ENCODE results near the gene SF1. TPM values are rescaled to one million over a fixed set of nuclear protein-coding genes. Genes with fewer than 3 reads are reported as not detected.
A peak's percentile ranks its signal among the peaks of the same experiment; 100 is the strongest.

SF1 gene
- total RNA-seq, 1 donor from 2014 or later, result 154 TPM

- peak; percentile 25 for DNase-seq
Measured at GRCh38 chr11:64745521-64746328, 32.6 kb downstream of the SF1 start.

DNA sequence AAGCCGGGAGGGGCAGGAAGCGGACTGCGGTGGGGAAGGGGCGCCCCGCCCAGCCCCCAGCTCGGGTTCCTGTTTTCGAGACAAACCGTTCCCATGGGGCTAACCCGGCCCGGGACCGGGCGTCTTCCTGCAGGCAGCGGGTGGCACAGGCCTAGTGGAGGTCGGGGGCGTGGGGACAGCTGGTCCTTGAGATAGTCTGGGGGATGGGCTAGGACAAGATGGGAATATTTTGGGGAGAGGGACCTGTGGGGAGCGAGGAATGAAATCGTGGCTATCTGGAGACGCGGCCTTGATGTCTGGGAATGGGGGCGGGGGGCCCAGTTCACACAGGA is 33.2 kb downstream of the SF1 start:
- no peak for DNase-seq

DNA sequence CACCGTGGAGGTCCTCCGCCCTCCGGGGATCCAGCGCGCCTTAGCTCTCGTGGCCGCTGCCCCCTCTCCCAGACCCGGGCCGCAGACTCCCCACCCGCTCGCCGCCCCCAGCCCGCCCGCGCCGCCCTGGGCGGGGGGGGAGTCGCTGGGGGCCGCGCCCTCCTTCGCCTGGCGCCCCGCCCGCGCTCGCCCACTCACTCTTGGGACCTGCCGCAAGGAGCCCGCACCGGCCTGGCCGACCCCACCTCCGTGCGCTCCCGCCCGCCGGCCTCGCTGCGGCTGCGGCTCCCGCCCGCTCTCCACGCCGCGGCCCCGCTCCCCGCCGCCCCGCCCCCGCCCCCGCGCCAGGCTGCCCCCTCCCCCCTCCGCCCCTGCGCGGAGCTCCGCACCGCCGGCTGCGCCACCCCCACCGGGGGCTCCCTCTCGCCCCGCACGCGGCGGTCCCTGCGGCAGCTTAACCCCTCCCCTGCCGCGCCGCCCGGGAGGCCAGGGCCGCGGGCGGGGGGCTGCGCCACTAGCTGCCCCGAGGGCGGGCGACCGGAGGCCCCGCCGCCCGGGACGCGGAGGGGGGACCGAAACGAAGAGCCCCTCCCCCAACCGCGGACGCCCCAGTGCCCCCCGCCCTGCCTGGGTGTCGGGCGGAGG is 33.7 kb downstream of the SF1 start:
- no peak for DNase-seq

DNA sequence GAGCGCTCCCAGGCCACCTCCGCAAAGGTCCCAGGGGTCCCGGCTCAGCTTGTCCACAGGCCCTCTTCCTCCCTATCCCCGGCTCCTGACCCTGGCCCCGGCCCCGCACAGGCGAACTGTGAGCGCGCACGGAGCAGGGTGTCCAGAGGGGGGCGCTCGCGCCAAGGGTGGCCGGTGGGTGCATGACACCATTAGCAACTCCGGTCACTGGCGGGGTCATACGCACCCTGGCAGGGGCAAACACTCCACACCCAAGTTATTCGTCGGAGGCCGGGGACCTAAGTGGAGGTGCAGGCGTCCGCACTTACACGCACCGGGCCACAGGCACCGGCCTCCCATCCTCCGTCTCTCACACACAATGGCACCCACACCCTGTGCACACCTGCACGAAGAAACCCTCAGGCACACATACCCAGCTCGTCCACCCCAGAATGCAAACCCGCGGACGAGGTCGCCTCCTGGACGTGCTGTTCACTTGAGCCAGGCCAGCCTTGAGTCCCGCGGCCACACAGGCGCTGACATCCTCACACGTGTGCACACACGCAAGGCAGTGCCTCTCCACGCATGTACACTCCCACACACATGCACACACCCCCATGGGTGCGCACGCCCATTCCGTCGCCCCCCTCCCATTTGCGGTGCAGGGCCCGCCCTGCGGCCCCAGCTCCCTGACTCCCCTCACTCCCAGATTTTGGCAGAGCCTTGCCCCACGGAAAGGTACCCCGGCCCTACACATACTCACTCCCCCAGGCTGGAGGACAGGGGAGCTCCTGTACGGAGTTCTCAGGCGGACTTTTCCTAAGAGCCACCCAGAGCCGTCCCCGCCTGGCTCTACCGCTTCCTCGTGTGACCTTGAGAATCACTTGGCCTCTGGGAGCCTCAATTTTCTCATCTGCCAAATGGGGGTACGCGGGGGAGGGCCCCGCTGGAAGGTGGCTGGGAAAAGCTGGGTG is 34.5 kb downstream of the SF1 start, which contains the start of gene RASGRP2:
Gene RASGRP2 (minus strand): TSS at position 552 of the 953 bp plus-strand sequence. CDS start 1,276 bp downstream, outside the sequence.
- no peak for DNase-seq

- no peak for DNase-seq
Measured at GRCh38 chr11:64742889-64743590, 35.3 kb downstream of the SF1 start.

DNA sequence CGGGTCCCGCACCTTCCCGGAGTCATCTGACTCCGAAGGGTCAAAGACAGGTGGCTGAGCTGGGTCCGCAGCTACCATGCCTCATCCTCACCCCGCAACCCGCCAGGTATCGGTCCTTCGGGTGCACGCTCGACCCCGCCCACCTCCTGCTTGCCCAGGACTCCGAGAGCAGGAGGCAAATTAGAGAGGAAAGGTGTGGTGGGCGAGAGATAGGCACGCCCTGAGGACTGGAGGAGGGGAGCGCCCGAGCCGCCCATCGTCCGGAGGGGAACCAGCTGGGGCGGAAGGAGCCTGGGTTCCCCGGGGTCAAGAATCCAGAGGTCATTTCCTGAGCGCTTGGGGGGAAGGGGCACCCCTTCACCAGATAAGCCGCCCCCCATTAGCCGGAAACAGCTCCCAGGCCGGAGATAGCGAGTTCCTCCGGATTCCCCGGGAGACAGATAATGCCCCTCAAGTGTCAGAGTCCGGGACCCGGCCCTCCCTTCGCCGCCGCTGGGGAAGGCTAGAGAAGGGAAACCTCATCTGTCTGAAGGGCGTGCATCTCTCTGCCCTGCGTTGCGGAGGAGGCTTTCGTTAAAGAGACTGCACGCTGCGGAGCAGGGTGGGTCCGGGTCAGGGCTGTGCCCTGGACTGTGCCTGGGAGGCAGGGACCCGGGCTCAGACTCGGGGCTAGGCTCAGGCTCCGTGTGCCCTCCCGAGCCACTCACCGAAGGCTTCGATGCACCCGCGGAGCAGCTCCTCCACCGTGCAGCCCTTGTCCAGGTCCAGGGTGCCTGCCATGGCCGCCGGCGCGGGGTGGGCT is 36.1 kb downstream of the SF1 start:
- no peak for DNase-seq

DNA sequence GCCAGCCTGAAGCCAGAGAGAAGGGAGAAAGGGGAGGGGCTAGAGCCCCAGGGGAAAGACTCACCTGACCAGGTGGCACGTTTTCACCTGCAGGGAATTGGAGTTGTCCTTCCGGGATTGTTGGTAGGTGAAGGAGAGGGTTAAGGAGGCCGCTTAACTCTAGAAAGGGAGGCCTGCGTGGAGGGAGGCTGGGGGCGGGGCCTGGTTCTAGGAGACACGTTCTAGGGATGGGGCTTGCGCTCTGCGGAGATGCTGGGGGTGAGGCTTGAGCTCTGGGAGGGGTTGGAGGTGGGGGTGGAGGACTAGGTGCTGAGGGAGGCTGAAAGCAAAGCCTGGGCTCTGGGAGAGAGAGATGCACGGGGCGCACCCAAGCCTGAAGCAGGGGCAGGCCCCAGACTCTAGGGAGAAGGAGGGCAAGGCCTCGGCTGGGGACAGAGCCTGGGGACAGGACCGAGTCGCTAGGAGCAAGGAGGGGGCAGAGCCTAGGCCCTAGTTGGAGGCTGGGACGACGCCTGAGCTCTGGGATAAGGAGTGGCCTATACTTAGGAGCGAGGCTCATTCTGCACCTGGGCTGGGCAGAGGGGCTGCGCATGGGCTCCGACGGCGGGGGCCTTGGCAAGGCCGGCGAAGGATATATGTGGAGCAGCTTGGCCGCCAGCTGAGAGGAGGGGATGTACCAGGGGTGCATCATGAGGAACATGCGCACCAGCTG is 36.8 kb downstream of the SF1 start:
- DNase-seq, result no peak

GRCh38 chr11:64739871-64740270 is 38.5 kb downstream of the SF1 start:
- DNase-seq, result no peak

GRCh38 chr11:64736654-64737053 is 41.7 kb downstream of the SF1 start:
- DNase-seq, result no peak

GRCh38 chr11:64735725-64736259 is 42.5 kb downstream of the SF1 start:
- DNase-seq, result no peak

DNA sequence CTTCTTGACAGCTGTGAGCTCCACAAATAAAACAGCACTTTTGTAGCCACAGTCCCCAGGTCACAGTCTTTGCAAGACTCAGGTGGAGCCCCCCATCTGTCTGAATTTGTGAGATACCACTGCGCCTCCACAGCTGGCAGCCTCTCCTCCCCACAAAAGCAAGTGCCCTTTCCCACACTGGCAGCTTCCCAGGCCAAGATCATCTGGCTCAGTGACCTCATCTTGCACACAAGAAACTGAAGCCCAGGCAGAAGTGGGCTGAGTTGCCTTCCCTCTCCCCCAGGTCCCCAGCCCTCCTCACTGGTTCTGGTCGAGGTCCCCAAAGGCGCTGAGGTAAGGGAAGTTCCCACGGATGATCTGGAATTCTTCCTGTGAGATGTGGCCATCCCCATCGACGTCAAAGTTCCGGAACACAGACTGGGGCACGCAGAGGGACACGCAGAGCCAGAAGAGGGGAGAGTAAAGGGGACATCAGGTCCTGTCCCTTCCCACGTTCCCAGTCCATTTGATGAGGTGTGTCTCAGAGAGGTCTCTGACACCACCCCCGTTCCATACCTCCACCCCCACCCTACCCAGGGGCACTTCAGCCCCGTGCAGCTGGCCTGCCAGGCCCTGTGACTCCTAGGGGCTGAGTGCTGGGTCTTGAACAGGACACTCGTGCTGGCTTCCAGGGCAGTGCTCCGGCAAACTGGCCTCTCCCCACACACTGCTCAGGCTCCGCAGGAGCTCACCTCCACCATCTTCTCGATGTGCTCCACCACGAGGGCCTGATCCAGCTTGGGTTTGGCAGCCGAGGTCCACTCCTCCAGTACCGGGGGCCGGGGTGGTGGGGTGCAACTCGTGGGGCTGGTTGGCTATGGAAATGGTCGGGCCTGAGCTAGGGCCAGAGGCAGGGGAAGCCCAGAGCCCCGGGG is 43.3 kb downstream of the SF1 start:
- no peak for DNase-seq

- no peak for DNase-seq
Measured at GRCh38 chr11:64731601-64732000, 46.7 kb downstream of the SF1 start.

DNA sequence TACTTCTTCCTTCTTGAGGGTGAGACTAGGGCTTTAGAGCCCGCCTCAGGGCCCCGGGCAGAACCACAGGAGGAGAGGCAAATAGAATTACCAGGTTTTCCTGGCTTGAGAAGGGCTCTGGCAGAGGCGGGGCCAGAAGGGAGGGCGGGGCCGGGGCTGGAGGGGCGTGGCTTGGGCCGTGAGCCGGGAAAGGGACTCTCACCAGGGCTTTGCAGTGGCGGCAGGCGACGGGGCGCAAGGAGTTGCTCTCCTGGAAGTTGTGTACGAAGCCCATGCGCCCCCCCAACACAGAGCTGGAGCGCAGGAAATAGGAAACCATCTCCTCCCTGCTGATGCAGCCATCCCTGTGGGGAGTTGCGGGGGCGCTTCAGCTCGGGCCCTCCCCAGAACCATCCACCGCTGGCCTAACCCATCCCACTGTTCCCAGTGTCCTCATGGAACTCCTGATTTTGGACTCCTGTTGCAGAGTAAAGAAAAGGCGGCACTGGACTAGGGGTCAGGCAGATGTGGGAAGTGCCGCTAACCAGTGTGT is 48.4 kb downstream of the SF1 start:
- DNase-seq, result no peak

GRCh38 chr11:64728757-64729365 is 49.5 kb downstream of the SF1 start:
- no peak for DNase-seq

GRCh38 chr11:64726867-64727530 is 51.3 kb downstream of the SF1 start:
- no peak for DNase-seq

- no peak for DNase-seq
Measured at GRCh38 chr11:64726211-64726641, 52.1 kb downstream of the SF1 start.

GRCh38 chr11:64724863-64725532 is 53.3 kb downstream of the SF1 start:
- DNase-seq, result no peak

Data from skin of body (tissue), 2 donors.